PC-3 (cell line): ENCODE measurements around the gene USHBP1. TPM values are rescaled to one million over a fixed set of nuclear protein-coding genes. Genes with fewer than 3 reads are reported as not detected.

Experiments
- ATAC-seq: fragments of 200-7000 bp; cut with Tn5 transposase; 2 replicates; pipeline ENCODE4 v1.9.1; 2020; ENCODE audit warnings: mild to moderate bottlenecking, moderate library complexity
- BruUV-seq: library from RNA; stranded (reverse); fragments of 400-500 nt; replicated peaks from 2 replicates; lab custom pipeline; 2021; lab: Mats Ljungman, UMichigan
- CTCF ChIA-PET: fragments of 300-600 bp; sonication (Branson Sonifier 250); formaldehyde crosslinking; loops from one replicate; lab custom pipeline; 2022; ENCODE audit warnings: antibody characterized with exemption; lab: Charles Lee
- POLR2A ChIA-PET: fragments of 300-600 bp; sonication (Branson Sonifier 250); formaldehyde crosslinking; loops from one replicate; lab custom pipeline; 2022; ENCODE audit warnings: antibody characterized with exemption; ENCODE audit not compliant: unreplicated experiment; lab: Charles Lee
- DNase-seq: peaks from one replicate; pipeline ENCODE4 v3.0.0-alpha.2; 2015
- H2AFZ ChIP-seq: fragments of 300-600 bp; sonication (generic); 2 replicates; pipeline ENCODE4 v1.6.0; 2016; ENCODE audit warnings: antibody characterized with exemption, low read length
- H3F3A ChIP-seq: fragments of 300-600 bp; sonication (generic); one replicate; pipeline ENCODE4 v1.6.0; 2017; ENCODE audit warnings: antibody characterized with exemption, low read length, control low read depth, mild to moderate bottlenecking; ENCODE audit not compliant: unreplicated experiment
- H3K27ac ChIP-seq: fragments of 300-600 bp; sonication (generic); 2 replicates; pipeline ENCODE4 v1.5.1; 2016; ENCODE audit warnings: mild to moderate bottlenecking, low read length
- H3K27me3 ChIP-seq: fragments of 300-600 bp; sonication (generic); 2 replicates; pipeline ENCODE4 v1.6.1; 2016; ENCODE audit warnings: low read length, mixed read lengths
- H3K36me3 ChIP-seq: fragments of 300-600 bp; sonication (generic); 2 replicates; pipeline ENCODE4 v1.6.1; 2016; ENCODE audit warnings: low read depth, mixed run types, low read length, mixed read lengths
- H3K4me1 ChIP-seq: fragments of 300-600 bp; sonication (generic); 2 replicates; pipeline ENCODE4 v1.5.1; 2016; ENCODE audit warnings: low read length; ENCODE audit not compliant: insufficient read depth
- H3K4me2 ChIP-seq: fragments of 300-600 bp; sonication (generic); 2 replicates; pipeline ENCODE4 v1.6.0; 2016; ENCODE audit warnings: low read length
- H3K4me3 ChIP-seq: fragments of 300-600 bp; sonication (generic); 2 replicates; pipeline ENCODE4 v1.5.1; 2016; ENCODE audit warnings: mild to moderate bottlenecking, low read length, mixed read lengths
- H3K79me2 ChIP-seq: fragments of 300-600 bp; sonication (generic); 2 replicates; pipeline ENCODE4 v1.6.1; 2017; ENCODE audit warnings: low read length, mixed read lengths
- H3K9ac ChIP-seq: fragments of 300-600 bp; sonication (generic); 2 replicates; pipeline ENCODE4 v1.6.0; 2016; ENCODE audit warnings: mild to moderate bottlenecking, low read length
- H3K9me2 ChIP-seq: fragments of 300-600 bp; sonication (generic); replicated peaks from 2 replicates; pipeline ENCODE4 v1.6.1; 2016; ENCODE audit warnings: mixed run types, low read length, mixed read lengths
- H3K9me3 ChIP-seq: fragments of 300-600 bp; sonication (generic); 2 replicates; pipeline ENCODE4 v1.6.1; 2016; ENCODE audit warnings: low read length, mixed read lengths
- H4K20me1 ChIP-seq: fragments of 300-600 bp; sonication (generic); 2 replicates; pipeline ENCODE4 v1.6.1; 2016; ENCODE audit warnings: low read length, mixed read lengths
- CTCF ChIP-seq: fragments of 300-600 bp; sonication (generic); conservative IDR thresholded peaks from 2 replicates; pipeline ENCODE4 v1.5.1; 2017; ENCODE audit warnings: antibody characterized with exemption, low read depth, mild to moderate bottlenecking, low read length
- EZH2 ChIP-seq: fragments of 300-600 bp; sonication (generic); IDR thresholded peaks from one replicate; pipeline ENCODE4 v1.6.1; 2017; ENCODE audit warnings: antibody characterized with exemption, mild to moderate bottlenecking, low read length; ENCODE audit not compliant: unreplicated experiment
- EZH2phosphoT487 ChIP-seq: fragments of 300-600 bp; sonication (generic); IDR thresholded peaks from 2 replicates; pipeline ENCODE4 v1.6.1; 2018; ENCODE audit warnings: mild to moderate bottlenecking, antibody characterized with exemption, low read length, borderline replicate concordance
- intact Hi-C: fragments of 100-400 bp; cut with micrococcal nuclease; formaldehyde crosslinking; loops from 2 replicates; pipeline ENCODE4 v1.9.0; 2023
- total RNA-seq: library from RNA; depleted of rRNA; stranded (reverse); fragments of >200 nt; gene quantifications from 2 replicates; pipeline ENCODE4 v1.2.3, GENCODE V29; 2014

The USHBP1 gene
- total RNA-seq, 1 experiment from 2014 or later: not detected

GRCh38 chr19:17312189-17313113, 47.9 kb upstream of the USHBP1 start:
- peaks cover 53% of the 10 kb centered on the region for H3K79me2 ChIP-seq
- POLR2A ChIA-PET: interaction anchor here (0.6 to 0.7 kb wide), 2 partner anchors 86 to 107 kb away, joined by 6 to 12 read pairs; partner anchors contain the start of gene OCEL1

DNA sequence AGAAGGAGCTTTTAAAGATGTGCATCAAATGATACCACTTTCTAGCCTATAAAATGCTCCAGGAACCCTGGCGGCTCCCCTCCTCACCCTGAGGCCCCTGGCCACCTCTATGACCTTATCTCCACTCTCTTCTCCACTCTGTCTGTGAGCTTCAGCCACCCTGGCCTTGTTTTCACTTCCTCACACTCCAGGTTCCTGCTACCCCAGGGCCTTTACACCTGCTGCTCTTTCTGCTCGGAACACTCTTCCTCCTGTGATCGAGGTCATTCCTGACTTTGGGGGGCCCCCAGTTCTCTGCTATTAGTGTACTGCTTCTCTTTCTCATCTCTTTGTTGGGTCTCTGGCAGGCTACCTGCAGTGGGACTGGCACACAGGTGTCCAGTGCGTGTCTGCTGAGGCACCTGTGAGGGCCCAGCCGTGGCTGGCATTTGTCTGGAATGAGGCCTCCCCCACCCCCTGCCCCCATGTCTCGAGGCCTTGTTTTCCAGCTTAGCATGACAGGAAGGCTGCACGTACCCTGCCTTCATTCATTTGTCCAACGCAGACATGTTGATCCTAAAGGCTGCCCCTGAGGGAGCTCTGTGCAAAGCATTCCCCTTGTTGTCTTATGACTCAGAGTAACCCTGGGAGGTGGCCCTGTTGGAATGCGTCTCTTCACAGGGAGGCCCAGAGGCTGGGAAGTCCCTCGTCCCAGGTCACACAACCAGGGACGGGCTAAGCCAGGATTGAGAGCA, 47.1 kb upstream of the USHBP1 start:
- H3K27me3 ChIP-seq: no peaks in the 10 kb centered on the region
- H3F3A ChIP-seq: no peaks in the 10 kb centered on the region
- ATAC-seq (peak; percentile 61), DNase-seq (peak; percentile 82)
- no peaks in the 10 kb centered on the region for H3K9me3 ChIP-seq
- peaks cover 61% of the 10 kb centered on the region for H3K79me2 ChIP-seq
- no TSS peak for BruUV-seq
- no peak overlapping the region for H2AFZ ChIP-seq
- TF ChIP-seq EZH2 (no peak), CTCF (no peak), EZH2phosphoT487 (no peak)
- peaks cover 37% of the 10 kb centered on the region for H3K4me1 ChIP-seq
- CTCF ChIA-PET: no interaction called here
- peaks cover 15% of the 10 kb centered on the region; the same call in 1 of the 2 replicates for H3K36me3 ChIP-seq
- peak overlapping the region; percentile 53 for H3K9ac ChIP-seq
- H4K20me1 ChIP-seq: no peaks in the 10 kb centered on the region
- H3K4me3 ChIP-seq: peak overlapping the region; percentile 40; the same call in 1 of the 2 replicates
- intact Hi-C loops: no loop called here
- H3K27ac ChIP-seq: peak overlapping the region; percentile 76
- peak overlapping the region; percentile 87 for H3K4me2 ChIP-seq
- no peaks in the 10 kb centered on the region for H3K9me2 ChIP-seq
- POLR2A ChIA-PET: interaction anchor here (0.6 to 0.7 kb wide), 2 partner anchors 86 to 108 kb away, joined by 6 to 12 read pairs; partner anchors contain the start of gene OCEL1

More at GRCh38 chr19:17312189-17313113, 47.9 kb upstream of the USHBP1 start:
- H3K4me1 ChIP-seq: peaks cover 44% of the 10 kb centered on the region
- H3F3A ChIP-seq: no peaks in the 10 kb centered on the region
- TF ChIP-seq EZH2phosphoT487 (no peak), CTCF (no peak), EZH2 (no peak)
- H4K20me1 ChIP-seq: no peaks in the 10 kb centered on the region
- peak overlapping the region; percentile 40; the same call in 1 of the 2 replicates for H3K4me3 ChIP-seq
- no peak for DNase-seq
- BruUV-seq: no TSS peak
- peaks cover 15% of the 10 kb centered on the region; the same call in 1 of the 2 replicates for H3K36me3 ChIP-seq
- intact Hi-C loops: no loop called here
- H3K9me2 ChIP-seq: no peaks in the 10 kb centered on the region
- H3K9me3 ChIP-seq: no peaks in the 10 kb centered on the region
- H3K9ac ChIP-seq: peak overlapping the region; percentile 53
- H3K27ac ChIP-seq: peak overlapping the region; percentile 76
- CTCF ChIA-PET: no interaction called here
- no peak overlapping the region for H2AFZ ChIP-seq
- no peak for ATAC-seq
- no peaks in the 10 kb centered on the region for H3K27me3 ChIP-seq
- H3K4me2 ChIP-seq: peak overlapping the region; percentile 87
